Prostate gland (tissue), 2 donors: ENCODE results near the gene TGFA.

Experiments
- POLR2A ChIP-seq: fragments of 450-650 bp; IDR thresholded peaks from one replicate; pipeline ENCODE4 v1.6.1; 2016; ENCODE audit warnings: antibody characterized with exemption, mild to moderate bottlenecking
- POLR2AphosphoS5 ChIP-seq: sonication (generic); formaldehyde crosslinking; IDR thresholded peaks from one replicate; pipeline ENCODE4 v1.6.1; 2017; ENCODE audit warnings: antibody characterized with exemption
- TF ChIP-seq, protein P1 (sequence below), 4 experiments: fragments of 200-600 bp in 2 of 4; fragments of 450-650 bp in 2 of 4; sonication (generic) in 2 of 4; IDR thresholded peaks; 1 replicate in 3 of 4; 2 replicates in 1 of 4; pipeline ENCODE4 v1.5.1; 2016 to 2019; ENCODE audit warnings: antibody characterized with exemption in 4 of 4, mild to moderate bottlenecking in 2 of 4, moderate library complexity in 2 of 4

DNA sequence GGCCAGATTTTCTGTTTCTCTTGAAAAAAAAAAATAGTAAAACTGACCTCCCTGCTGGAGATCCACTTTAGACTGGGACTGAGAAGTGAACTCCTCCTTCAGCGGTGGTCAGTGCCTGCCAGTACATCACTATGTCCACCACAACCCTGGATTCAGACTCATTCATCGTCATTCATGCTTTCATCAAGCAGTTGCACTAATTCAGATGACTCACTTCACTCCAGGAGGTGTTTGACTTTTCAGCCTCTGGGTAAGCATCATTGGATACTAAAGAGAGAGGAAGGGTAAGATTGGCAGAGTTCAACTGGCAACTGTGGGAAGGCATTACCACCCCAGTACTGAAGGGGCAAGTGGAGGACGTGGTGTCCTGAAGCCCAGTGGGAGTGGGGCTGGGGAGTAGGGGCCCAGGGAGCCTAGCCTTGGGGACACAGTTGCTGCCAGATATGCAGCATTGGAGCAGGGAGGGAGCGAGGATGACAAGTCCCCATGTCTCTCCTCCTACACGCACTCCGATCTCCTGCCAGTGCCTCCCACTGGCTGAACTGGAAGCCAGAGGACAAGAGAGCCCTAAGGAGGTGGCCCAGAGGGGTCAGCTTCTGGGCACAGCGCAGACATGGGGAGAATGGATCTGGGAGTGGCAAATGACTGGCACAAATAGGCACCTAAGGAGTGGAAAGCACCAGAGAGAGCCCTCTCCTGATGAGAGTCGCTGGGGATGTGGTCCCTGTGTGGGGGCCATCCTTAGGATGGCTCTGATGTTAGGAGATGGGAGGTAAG is 111.1 kb downstream of the TGFA start:
- TF ChIP-seq, protein P1, sequence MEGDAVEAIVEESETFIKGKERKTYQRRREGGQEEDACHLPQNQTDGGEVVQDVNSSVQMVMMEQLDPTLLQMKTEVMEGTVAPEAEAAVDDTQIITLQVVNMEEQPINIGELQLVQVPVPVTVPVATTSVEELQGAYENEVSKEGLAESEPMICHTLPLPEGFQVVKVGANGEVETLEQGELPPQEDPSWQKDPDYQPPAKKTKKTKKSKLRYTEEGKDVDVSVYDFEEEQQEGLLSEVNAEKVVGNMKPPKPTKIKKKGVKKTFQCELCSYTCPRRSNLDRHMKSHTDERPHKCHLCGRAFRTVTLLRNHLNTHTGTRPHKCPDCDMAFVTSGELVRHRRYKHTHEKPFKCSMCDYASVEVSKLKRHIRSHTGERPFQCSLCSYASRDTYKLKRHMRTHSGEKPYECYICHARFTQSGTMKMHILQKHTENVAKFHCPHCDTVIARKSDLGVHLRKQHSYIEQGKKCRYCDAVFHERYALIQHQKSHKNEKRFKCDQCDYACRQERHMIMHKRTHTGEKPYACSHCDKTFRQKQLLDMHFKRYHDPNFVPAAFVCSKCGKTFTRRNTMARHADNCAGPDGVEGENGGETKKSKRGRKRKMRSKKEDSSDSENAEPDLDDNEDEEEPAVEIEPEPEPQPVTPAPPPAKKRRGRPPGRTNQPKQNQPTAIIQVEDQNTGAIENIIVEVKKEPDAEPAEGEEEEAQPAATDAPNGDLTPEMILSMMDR (IDR thresholded peaks at IDR 0.05), result no peak
- TF ChIP-seq POLR2AphosphoS5, result no peak
- TF ChIP-seq POLR2A, result no peak
